Panc1 (cell line): Measurements from ENCODE around the gene GMPR2. TPM values are rescaled to one million over a fixed set of nuclear protein-coding genes. Genes with fewer than 3 reads are reported as not detected.
A peak's percentile ranks its signal among the peaks of the same experiment; 100 is the strongest.

Experiments used
- ATAC-seq: fragments of 200-7000 bp; cut with Tn5 transposase; 2 replicates; pipeline ENCODE4 v1.9.1; 2020; ENCODE audit warnings: mild to moderate bottlenecking, moderate library complexity
- BruUV-seq: library from RNA; stranded (reverse); fragments of 400-500 nt; replicated peaks from 2 replicates; lab custom pipeline; 2021; lab: Mats Ljungman, UMichigan
- CTCF ChIA-PET: fragments of 300-600 bp; sonication (Branson Sonifier 250); formaldehyde crosslinking; loops from one replicate; lab custom pipeline; 2022; ENCODE audit warnings: antibody characterized with exemption; lab: Charles Lee
- POLR2A ChIA-PET: fragments of 300-600 bp; sonication (Branson Sonifier 250); formaldehyde crosslinking; loops from one replicate; lab custom pipeline; 2022; ENCODE audit warnings: antibody characterized with exemption; lab: Charles Lee
- DNase-seq: peaks from one replicate; pipeline ENCODE4 v3.0.0-alpha.2; 2010; ENCODE audit warnings: low read depth, low spot score
- H3K27ac ChIP-seq: 2 replicates; pipeline ENCODE4 v1.5.1; 2011; ENCODE audit warnings: mild to moderate bottlenecking, low read length, inconsistent platforms
- H3K27me3 ChIP-seq: fragments of 200-500 bp; sonication (Bioruptor generic); 2 replicates; pipeline ENCODE4 v1.6.0; 2014; ENCODE audit warnings: low read length, inconsistent platforms; ENCODE audit not compliant: control insufficient read depth, insufficient read depth
- H3K36me3 ChIP-seq: fragments of 200-500 bp; sonication (Bioruptor generic); 2 replicates; pipeline ENCODE4 v1.5.1; 2014; ENCODE audit warnings: inconsistent platforms, mild to moderate bottlenecking, low read length, moderate library complexity; ENCODE audit not compliant: control insufficient read depth, insufficient read depth
- H3K4me1 ChIP-seq: 2 replicates; pipeline ENCODE4 v1.5.1; 2011; ENCODE audit warnings: inconsistent platforms, mild to moderate bottlenecking, low read length, moderate library complexity; ENCODE audit not compliant: control insufficient read depth, insufficient read depth
- H3K4me3 ChIP-seq, 2 experiments: 2 replicates each; pipeline ENCODE4 v1.5.1; 2011 to 2012; ENCODE audit warnings: low read depth in 2 of 2, low read length in 2 of 2, mild to moderate bottlenecking in 2 of 2, inconsistent platforms in 1 of 2, moderate library complexity in 1 of 2
- H3K9me3 ChIP-seq: fragments of 200-500 bp; sonication (Bioruptor generic); 2 replicates; pipeline ENCODE4 v1.5.1; 2014; ENCODE audit warnings: low read depth, mild to moderate bottlenecking, inconsistent platforms, low read length, moderate library complexity; ENCODE audit not compliant: control insufficient read depth, insufficient read depth
- CTCF ChIP-seq: fragments of 450-650 bp; IDR thresholded peaks from 2 replicates; pipeline ENCODE4 v1.5.1; 2017; ENCODE audit warnings: mild to moderate bottlenecking
- POLR2AphosphoS5 ChIP-seq: IDR thresholded peaks from 2 replicates; pipeline ENCODE4 v1.6.1; 2012; ENCODE audit warnings: mild to moderate bottlenecking, low read depth, low read length, moderate library complexity
- REST ChIP-seq, 2 experiments: IDR thresholded peaks; 2 replicates each; pipeline ENCODE4 v1.6.1; 2011 to 2012; ENCODE audit warnings: low read depth in 2 of 2, control low read depth in 1 of 2, low read length in 1 of 2, mild to moderate bottlenecking in 1 of 2, moderate library complexity in 1 of 2; ENCODE audit not compliant: insufficient read depth in 1 of 2
- SIN3A ChIP-seq: IDR thresholded peaks from 2 replicates; pipeline ENCODE4 v1.6.1; 2012; ENCODE audit warnings: low read depth, mild to moderate bottlenecking, low read length, moderate library complexity, borderline replicate concordance; ENCODE audit not compliant: insufficient read depth
- TCF7L2 ChIP-seq: IDR thresholded peaks from 2 replicates; pipeline ENCODE4 v1.6.1; 2011; ENCODE audit warnings: mild to moderate bottlenecking, low read depth, low read length, inconsistent platforms
- in situ Hi-C: cut with HindIII; loops from 2 replicates; pipeline ENCODE4 v1.10.0; 2016; ENCODE audit warnings: low sequenced_read_pairs, low pct_unique_long_range_greater_than_20kb
- intact Hi-C: fragments of 100-400 bp; cut with micrococcal nuclease; formaldehyde crosslinking; loops from one replicate; pipeline ENCODE4 v1.10.0; 2022; ENCODE audit not compliant: unreplicated experiment
- total RNA-seq: library from RNA; stranded (reverse); gene quantifications from one replicate; pipeline ENCODE4 v1.2.1, GENCODE V29; 2021; ENCODE audit not compliant: unreplicated experiment

The GMPR2 gene
- total RNA-seq, 1 experiment from 2014 or later = 45.9 TPM

- BruUV-seq = no TSS peak
- no peak for DNase-seq
- 0 out of 2 replicates have a peak, but pooled peaks cover 10% of the 10 kb centered on the region for H3K4me1 ChIP-seq
- H3K4me3 ChIP-seq = no peak overlapping the region
- in situ Hi-C loops (no loop called here), intact Hi-C loops (no loop called here)
- no peaks in the 10 kb centered on the region for H3K27me3 ChIP-seq
- TF ChIP-seq SIN3A = no peak
- no peak for TF ChIP-seq TCF7L2
- no peak for TF ChIP-seq REST (IDR thresholded peaks at IDR 0.05; ENCODE audit: insufficient read depth in 1 of 2, low read depth in 2 of 2, low read length in 1 of 2)
- no peak for TF ChIP-seq POLR2AphosphoS5
- no peak for TF ChIP-seq CTCF
- 0 out of 2 replicates have a peak, but pooled peaks cover 2% of the 10 kb centered on the region for H3K36me3 ChIP-seq
- H3K9me3 ChIP-seq = no peaks in the 10 kb centered on the region
- H3K27ac ChIP-seq = no peak overlapping the region
- ChIA-PET CTCF (no interaction called here), POLR2A (no interaction called here)
- no peak for ATAC-seq
Observed at GRCh38 chr14:24185741-24186140, 47.0 kb upstream of the GMPR2 start.

- peak overlapping the region; percentile 81 to 82 for H3K4me3 ChIP-seq
- no peak for ATAC-seq
- POLR2A ChIA-PET = interaction anchor here (0.6 kb wide), 1 partner anchor 133 kb away, joined by 3 read pairs; no protein-coding TSS in a partner anchor
Observed at GRCh38 chr14:24186831-24187538, 45.7 kb upstream of the GMPR2 start.

More at GRCh38 chr14:24186831-24187538, 45.7 kb upstream of the GMPR2 start:
- H3K4me1 ChIP-seq = 0 out of 2 replicates have a peak, but pooled peaks cover 10% of the 10 kb centered on the region
- peak overlapping the region; percentile 83 for H3K27ac ChIP-seq
- DNase-seq = no peak
- no TSS peak for BruUV-seq
- in situ Hi-C loops (no loop called here), intact Hi-C loops (no loop called here)
- CTCF ChIA-PET = no interaction called here
- no peaks in the 10 kb centered on the region for H3K27me3 ChIP-seq
- TF ChIP-seq REST (IDR thresholded peaks at IDR 0.05; ENCODE audit: insufficient read depth in 1 of 2, low read depth in 2 of 2, low read length in 1 of 2) (no peak), SIN3A (no peak), TCF7L2 (no peak), CTCF (no peak), POLR2AphosphoS5 (no peak)
- no peaks in the 10 kb centered on the region for H3K9me3 ChIP-seq
- H3K36me3 ChIP-seq = 0 out of 2 replicates have a peak, but pooled peaks cover 2% of the 10 kb centered on the region
